HCT116 (cell line): ENCODE data around the gene RNF114. TPM values are rescaled to one million over a fixed set of nuclear protein-coding genes. Genes with fewer than 3 reads are reported as not detected.

Experiments used
- ATAC-seq: fragments of 200-7000 bp; cut with Tn5 transposase; 2 replicates; pipeline ENCODE4 v1.9.1; 2020; ENCODE audit warnings: mild to moderate bottlenecking, moderate library complexity
- BruUV-seq: library from RNA; stranded (reverse); fragments of 400-500 nt; replicated peaks from 2 replicates; lab custom pipeline; 2021; lab: Mats Ljungman, UMichigan
- CTCF ChIA-PET: fragments of 300-600 bp; sonication (Branson Sonifier 250); formaldehyde crosslinking; loops from one replicate; lab custom pipeline; 2021; ENCODE audit warnings: antibody characterized with exemption; lab: Charles Lee
- POLR2A ChIA-PET: fragments of 300-600, 350-600 bp; sonication (Branson Sonifier 250); formaldehyde crosslinking; loops from one replicate; lab custom pipeline; 2021; ENCODE audit warnings: antibody characterized with exemption; lab: Charles Lee
- RAD21 ChIA-PET, 2 experiments: fragments of 300-600 bp; sonication (Branson Sonifier 250); formaldehyde crosslinking; loops; one replicate each; lab custom pipeline; 2023; ENCODE audit warnings: low total read pairs in 2 of 2; ENCODE audit not compliant: uncharacterized antibody in 2 of 2, unreplicated experiment in 2 of 2, low non-redundant PET in 1 of 2; lab: Charles Lee
- DNase-seq: peaks from one replicate; pipeline ENCODE4 v3.0.0-alpha.2; 2010; ENCODE audit warnings: low read depth, low spot score
- H2AFZ ChIP-seq: fragments of 200-600 bp; shearing (Covaris generic), sonication (generic); 2 replicates; pipeline ENCODE4 v1.6.1; 2017; ENCODE audit warnings: low read depth, mixed run types, mixed read lengths, antibody characterized with exemption, low read length; ENCODE audit not compliant: poor library complexity, severe bottlenecking
- H3K27ac ChIP-seq: 2 replicates; pipeline ENCODE4 v1.5.1; 2012; ENCODE audit warnings: low read depth, low read length
- H3K27me3 ChIP-seq: fragments of 200-600 bp; sonication (generic); 2 replicates; pipeline ENCODE4 v1.6.1; 2016; ENCODE audit warnings: mixed run types, low read length, mixed read lengths; ENCODE audit not compliant: insufficient read depth
- H3K36me3 ChIP-seq, 2 experiments: fragments of 200-500 bp in 1 of 2; fragments of 200-600 bp in 1 of 2; sonication (Bioruptor generic) in 1 of 2; sonication (generic) in 1 of 2; 2 replicates each; pipeline versions ENCODE4 v1.5.1 to v1.6.1; 2014 to 2016; ENCODE audit warnings: low read length in 2 of 2, inconsistent platforms in 1 of 2, mixed read lengths in 1 of 2, mixed run types in 1 of 2; ENCODE audit not compliant: insufficient read depth in 2 of 2, control insufficient read depth in 1 of 2
- H3K4me1 ChIP-seq, 2 experiments: fragments of 200-600 bp in 1 of 2; sonication (generic) in 1 of 2; 2 replicates each; pipeline versions ENCODE4 v1.5.1 to v1.6.1; 2012 to 2017; ENCODE audit warnings: low read length in 2 of 2, inconsistent platforms in 1 of 2, mild to moderate bottlenecking in 1 of 2, mixed read lengths in 1 of 2, mixed run types in 1 of 2, moderate library complexity in 1 of 2; ENCODE audit not compliant: insufficient read depth in 2 of 2, control insufficient read depth in 1 of 2
- H3K4me2 ChIP-seq: fragments of 200-600 bp; sonication (generic); 2 replicates; pipeline ENCODE4 v1.6.1; 2017; ENCODE audit warnings: mixed run types, low read length, mixed read lengths
- H3K4me3 ChIP-seq, 2 experiments: fragments of 200-600 bp in 1 of 2; sonication (generic) in 1 of 2; replicated peaks in 1 of 2; 2 replicates each; pipeline ENCODE4 v1.5.1; 2011 to 2016; ENCODE audit warnings: low read length in 2 of 2, control low read depth in 1 of 2, low read depth in 1 of 2, mild to moderate bottlenecking in 1 of 2, mixed read lengths in 1 of 2, mixed run types in 1 of 2
- H3K79me2 ChIP-seq: fragments of 200-600 bp; sonication (generic); 2 replicates; pipeline ENCODE4 v1.6.1; 2017; ENCODE audit warnings: mild to moderate bottlenecking, mixed run types, low read length, moderate library complexity, mixed read lengths; ENCODE audit not compliant: insufficient read depth
- H3K9ac ChIP-seq: fragments of 200-600 bp; sonication (generic); 2 replicates; pipeline ENCODE4 v1.6.1; 2016; ENCODE audit warnings: low read length, mixed read lengths
- H3K9me2 ChIP-seq: fragments of 200-600 bp; sonication (generic), shearing (Covaris generic); 2 replicates; pipeline ENCODE4 v1.6.1; 2017; ENCODE audit warnings: mixed run types, mild to moderate bottlenecking, moderate library complexity; ENCODE audit not compliant: insufficient read depth
- H3K9me3 ChIP-seq, 2 experiments: fragments of 200-500 bp in 1 of 2; fragments of 200-600 bp in 1 of 2; sonication (Bioruptor generic) in 1 of 2; sonication (generic) in 1 of 2; 2 replicates each; pipeline ENCODE4 v1.6.1; 2014 to 2017; ENCODE audit warnings: low read length in 2 of 2, mixed read lengths in 2 of 2, inconsistent platforms in 1 of 2, low read depth in 1 of 2, mild to moderate bottlenecking in 1 of 2, mixed run types in 1 of 2, moderate library complexity in 1 of 2; ENCODE audit not compliant: control insufficient read depth in 1 of 2, insufficient read depth in 1 of 2
- H4K20me1 ChIP-seq: fragments of 200-600 bp; sonication (generic), shearing (Covaris generic); 2 replicates; pipeline ENCODE4 v1.6.1; 2017; ENCODE audit warnings: mixed run types, mild to moderate bottlenecking, moderate library complexity; ENCODE audit not compliant: insufficient read depth
- ATF3 ChIP-seq: IDR thresholded peaks from 2 replicates; pipeline ENCODE4 v1.6.1; 2012
- EGR1 ChIP-seq: IDR thresholded peaks from 2 replicates; pipeline ENCODE4 v1.6.1; 2012; ENCODE audit warnings: low read depth
- ELF1 ChIP-seq: IDR thresholded peaks from 2 replicates; pipeline ENCODE4 v1.6.1; 2012; ENCODE audit warnings: low read depth, borderline replicate concordance
- EZH2phosphoT487 ChIP-seq: fragments of 200-600 bp; IDR thresholded peaks from 2 replicates; pipeline ENCODE4 v1.6.1; 2018; ENCODE audit warnings: antibody characterized with exemption, borderline replicate concordance
- JUND ChIP-seq: IDR thresholded peaks from 2 replicates; pipeline ENCODE4 v1.6.1; 2012
- POLR2A ChIP-seq: IDR thresholded peaks from 2 replicates; pipeline ENCODE4 v1.7.0; 2011; ENCODE audit warnings: borderline replicate concordance; ENCODE audit not compliant: insufficient read depth, insufficient read length; ENCODE audit errors: extremely low read depth
- RAD21 ChIP-seq: IDR thresholded peaks from 2 replicates; pipeline ENCODE4 v1.6.1; 2012; ENCODE audit warnings: low read depth, mild to moderate bottlenecking
- REST ChIP-seq: IDR thresholded peaks from 2 replicates; pipeline ENCODE4 v1.6.1; 2012; ENCODE audit warnings: low read depth
- SIN3A ChIP-seq: IDR thresholded peaks from 2 replicates; pipeline ENCODE4 v1.6.1; 2012; ENCODE audit warnings: low read depth
- SP1 ChIP-seq: IDR thresholded peaks from 2 replicates; pipeline ENCODE4 v1.6.1; 2012; ENCODE audit warnings: low read depth
- SRF ChIP-seq: IDR thresholded peaks from 2 replicates; pipeline ENCODE4 v1.6.1; 2012; ENCODE audit warnings: low read depth
- YY1 ChIP-seq: IDR thresholded peaks from 2 replicates; pipeline ENCODE4 v1.6.1; 2011; ENCODE audit warnings: low read length, low read depth, moderate library complexity, mild to moderate bottlenecking; ENCODE audit not compliant: insufficient replicate concordance; ENCODE audit errors: extremely low read depth
- ZFX ChIP-seq: fragments of 450-650 bp; IDR thresholded peaks from 2 replicates; pipeline ENCODE4 v1.6.1; 2017
- ZNF274 ChIP-seq: fragments of 200-500 bp; sonication (Bioruptor generic); IDR thresholded peaks from 2 replicates; pipeline ENCODE4 v1.6.1; 2014; ENCODE audit warnings: mild to moderate bottlenecking, low read depth, low read length, inconsistent platforms
- intact Hi-C: fragments of 100-400 bp; cut with micrococcal nuclease; formaldehyde crosslinking; loops from 2 replicates; pipeline ENCODE4 v1.10.0; 2022
- total RNA-seq: library from RNA; stranded (reverse); gene quantifications from one replicate; pipeline ENCODE4 v1.2.1, GENCODE V29; 2021; ENCODE audit not compliant: unreplicated experiment
- TF ChIP-seq, protein P1 (sequence below), 3 experiments: fragments of 200-600 bp in 1 of 3; sonication (generic) in 1 of 3; IDR thresholded peaks in 2 of 3; conservative IDR thresholded peaks in 1 of 3; 2 replicates each; pipeline ENCODE4 v1.5.1; 2012 to 2017; ENCODE audit warnings: low read depth in 2 of 3, low read length in 2 of 3, antibody characterized with exemption in 1 of 3, borderline replicate concordance in 1 of 3, control low read depth in 1 of 3, mild to moderate bottlenecking in 1 of 3, mixed read lengths in 1 of 3, mixed run types in 1 of 3, moderate library complexity in 1 of 3; ENCODE audit not compliant: insufficient read depth in 1 of 3

RNF114 gene
- total RNA-seq, 1 experiment from 2014 or later, result 66.8 TPM

DNA sequence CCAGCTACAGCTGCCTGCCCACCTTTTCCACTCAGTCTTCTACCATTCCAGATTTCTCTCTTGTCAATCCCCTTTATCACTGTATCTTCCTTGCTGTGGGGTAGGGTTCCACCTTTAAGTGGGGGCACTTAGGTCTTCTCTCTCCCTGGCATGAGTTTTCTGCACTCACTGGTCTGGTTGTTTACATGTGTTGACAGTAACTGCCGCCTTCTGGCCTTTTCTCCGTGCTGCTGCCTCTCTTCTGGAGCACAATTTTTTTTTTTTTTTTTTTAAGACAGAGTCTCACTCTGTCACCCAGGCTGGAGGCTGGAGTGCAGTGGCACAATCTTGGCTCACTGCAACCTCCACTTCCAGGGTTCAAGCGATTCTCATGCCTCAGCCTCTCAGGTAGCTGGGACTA, 12.0 kb downstream of the RNF114 start:
- H3K4me1 ChIP-seq, result peaks cover 0 to 13% of the 10 kb centered on the region in 2 experiments; a peak in 2 of 4 replicates
- H3K9me2 ChIP-seq, result no peaks in the 10 kb centered on the region
- H3K9me3 ChIP-seq, result no peaks in the 10 kb centered on the region
- ATAC-seq (no peak), DNase-seq (no peak)
- no peaks in the 10 kb centered on the region for H3K27me3 ChIP-seq
- peaks cover 60 to 65% of the 10 kb centered on the region in 2 experiments for H3K36me3 ChIP-seq
- no peak overlapping the region for H3K27ac ChIP-seq
- H3K9ac ChIP-seq, result no peak overlapping the region
- intact Hi-C loops, result no loop called here
- H3K4me3 ChIP-seq, result no peak overlapping the region
- ChIA-PET CTCF (no interaction called here), POLR2A (no interaction called here), RAD21 (no interaction called here)
- no peak overlapping the region for H3K4me2 ChIP-seq
- H4K20me1 ChIP-seq, result no peaks in the 10 kb centered on the region; the same call in 1 of the 2 replicates
- H2AFZ ChIP-seq, result no peak overlapping the region
- H3K79me2 ChIP-seq, result peaks cover 38% of the 10 kb centered on the region
- no TSS peak for BruUV-seq
- TF ChIP-seq RAD21 (no peak), YY1 (no peak)

DNA sequence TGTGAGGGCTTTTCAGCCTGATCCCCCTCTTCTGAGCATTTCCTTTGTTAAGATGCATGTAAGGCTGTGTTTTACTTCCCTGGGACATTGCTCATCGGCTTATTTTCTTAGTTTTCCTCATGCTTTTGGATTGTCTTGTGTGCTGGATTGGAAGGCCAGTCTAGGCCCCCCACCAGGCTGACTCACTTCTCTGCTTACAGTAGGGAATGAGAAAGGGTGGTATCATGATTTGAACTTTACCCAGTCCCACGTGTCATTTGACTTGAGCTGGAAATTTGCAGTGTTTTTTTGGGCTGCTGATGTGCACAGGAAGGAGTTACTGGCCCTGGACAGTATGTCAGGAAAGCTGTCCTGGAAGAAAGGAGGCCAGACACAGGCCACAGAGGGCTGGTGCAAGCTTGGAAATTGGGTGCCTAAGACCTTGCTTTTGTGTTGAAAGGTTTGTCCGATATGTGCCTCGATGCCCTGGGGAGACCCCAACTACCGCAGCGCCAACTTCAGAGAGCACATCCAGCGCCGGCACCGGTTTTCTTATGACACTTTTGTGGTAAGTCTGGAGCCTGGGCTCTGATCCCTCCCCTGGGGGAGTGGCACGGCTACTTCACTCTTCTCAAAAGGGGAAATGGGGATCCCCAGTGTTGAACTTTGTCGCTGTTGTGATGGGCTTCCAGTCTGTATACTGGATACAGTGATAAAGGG, 12.8 kb downstream of the RNF114 start:
- ChIA-PET POLR2A (no interaction called here), RAD21 (no interaction called here), CTCF (no interaction called here)
- H3K4me2 ChIP-seq, result no peak overlapping the region
- H2AFZ ChIP-seq, result no peak overlapping the region
- H3K9ac ChIP-seq, result no peak overlapping the region
- BruUV-seq, result no TSS peak
- H3K79me2 ChIP-seq, result peaks cover 33% of the 10 kb centered on the region
- peaks cover 0 to 13% of the 10 kb centered on the region in 2 experiments; a peak in 2 of 4 replicates for H3K4me1 ChIP-seq
- DNase-seq (no peak), ATAC-seq (no peak)
- no peaks in the 10 kb centered on the region for H3K9me2 ChIP-seq
- no peaks in the 10 kb centered on the region for H3K27me3 ChIP-seq
- no peaks in the 10 kb centered on the region for H3K9me3 ChIP-seq
- intact Hi-C loops, result no loop called here
- no peaks in the 10 kb centered on the region; the same call in 1 of the 2 replicates for H4K20me1 ChIP-seq
- H3K36me3 ChIP-seq, result peaks cover 61 to 66% of the 10 kb centered on the region in 2 experiments
- H3K4me3 ChIP-seq, result no peak overlapping the region
- no peak overlapping the region for H3K27ac ChIP-seq
- no peak for TF ChIP-seq ZFX
- TF ChIP-seq ATF3, result no peak
- TF ChIP-seq, protein P1, sequence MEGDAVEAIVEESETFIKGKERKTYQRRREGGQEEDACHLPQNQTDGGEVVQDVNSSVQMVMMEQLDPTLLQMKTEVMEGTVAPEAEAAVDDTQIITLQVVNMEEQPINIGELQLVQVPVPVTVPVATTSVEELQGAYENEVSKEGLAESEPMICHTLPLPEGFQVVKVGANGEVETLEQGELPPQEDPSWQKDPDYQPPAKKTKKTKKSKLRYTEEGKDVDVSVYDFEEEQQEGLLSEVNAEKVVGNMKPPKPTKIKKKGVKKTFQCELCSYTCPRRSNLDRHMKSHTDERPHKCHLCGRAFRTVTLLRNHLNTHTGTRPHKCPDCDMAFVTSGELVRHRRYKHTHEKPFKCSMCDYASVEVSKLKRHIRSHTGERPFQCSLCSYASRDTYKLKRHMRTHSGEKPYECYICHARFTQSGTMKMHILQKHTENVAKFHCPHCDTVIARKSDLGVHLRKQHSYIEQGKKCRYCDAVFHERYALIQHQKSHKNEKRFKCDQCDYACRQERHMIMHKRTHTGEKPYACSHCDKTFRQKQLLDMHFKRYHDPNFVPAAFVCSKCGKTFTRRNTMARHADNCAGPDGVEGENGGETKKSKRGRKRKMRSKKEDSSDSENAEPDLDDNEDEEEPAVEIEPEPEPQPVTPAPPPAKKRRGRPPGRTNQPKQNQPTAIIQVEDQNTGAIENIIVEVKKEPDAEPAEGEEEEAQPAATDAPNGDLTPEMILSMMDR (IDR thresholded peaks at IDR 0.05 in 2 of 3, conservative IDR thresholded peaks at IDR 0.05 in 1 of 3; ENCODE audit: borderline replicate concordance in 1 of 3, insufficient read depth in 1 of 3, low read depth in 2 of 3, low read length in 2 of 3), result no peak
- no peak for TF ChIP-seq EZH2phosphoT487
- TF ChIP-seq RAD21, result no peak
- TF ChIP-seq SP1, result no peak
- TF ChIP-seq REST, result no peak
- no peak for TF ChIP-seq SIN3A
- no peak for TF ChIP-seq YY1
- no peak for TF ChIP-seq SRF
- no peak for TF ChIP-seq JUND
- no peak for TF ChIP-seq ZNF274
- no peak for TF ChIP-seq EGR1
- TF ChIP-seq ELF1, result no peak
- no peak for TF ChIP-seq POLR2A
